PC-9 (cell line): ENCODE results near the gene KRT15. TPM values are rescaled to one million over a fixed set of nuclear protein-coding genes. Genes with fewer than 3 reads are reported as not detected.

Source experiments
- BruUV-seq: library from RNA; stranded (reverse); fragments of 400-500 nt; replicated peaks from 2 replicates; lab custom pipeline; 2021; lab: Mats Ljungman, UMichigan
- CTCF ChIA-PET: fragments of 300-600 bp; sonication (Branson Sonifier 250); formaldehyde crosslinking; loops from one replicate; lab custom pipeline; 2022; ENCODE audit warnings: antibody characterized with exemption; lab: Charles Lee
- POLR2A ChIA-PET: fragments of 300-600 bp; sonication (Branson Sonifier 250); formaldehyde crosslinking; loops from one replicate; lab custom pipeline; 2022; ENCODE audit warnings: antibody characterized with exemption; ENCODE audit not compliant: unreplicated experiment; lab: Charles Lee
- DNase-seq, 2 experiments: peaks; one replicate each; pipeline versions ENCODE4 v3.0.0 to v3.0.0-alpha.2; 2015 to 2022; ENCODE audit warnings: mixed read lengths in 1 of 2
- H2AFZ ChIP-seq: fragments of 200-600 bp; sonication (generic); 2 replicates; pipeline ENCODE4 v1.8.1; 2017; ENCODE audit warnings: antibody characterized with exemption
- H3F3A ChIP-seq: fragments of 200-600 bp; sonication (generic); 2 replicates; pipeline ENCODE4 v1.8.1; 2017; ENCODE audit warnings: antibody characterized with exemption, mild to moderate bottlenecking, low read depth; ENCODE audit not compliant: insufficient read depth
- H3K27ac ChIP-seq: fragments of 200-600 bp; sonication (generic); 2 replicates; pipeline ENCODE4 v1.6.1; 2016; ENCODE audit warnings: mixed run types
- H3K27me3 ChIP-seq: fragments of 200-600 bp; sonication (generic); 2 replicates; pipeline ENCODE4 v1.6.1; 2016; ENCODE audit warnings: low read depth, mixed run types; ENCODE audit not compliant: insufficient read depth
- H3K36me3 ChIP-seq: fragments of 200-600 bp; sonication (generic); 2 replicates; pipeline ENCODE4 v1.6.1; 2016; ENCODE audit warnings: low read depth, mixed run types
- H3K4me1 ChIP-seq: fragments of 200-600 bp; sonication (generic); replicated peaks from 2 replicates; pipeline ENCODE4 v1.6.1; 2016; ENCODE audit warnings: mixed run types; ENCODE audit not compliant: insufficient read depth
- H3K4me2 ChIP-seq: fragments of 200-600 bp; sonication (generic); 2 replicates; pipeline ENCODE4 v1.6.1; 2017; ENCODE audit warnings: mixed run types
- H3K4me3 ChIP-seq: fragments of 200-600 bp; sonication (generic); 2 replicates; pipeline ENCODE4 v1.6.1; 2016; ENCODE audit warnings: mixed run types
- H3K79me2 ChIP-seq: fragments of 200-600 bp; sonication (generic); 2 replicates; pipeline ENCODE4 v1.6.1; 2017; ENCODE audit warnings: low read depth, mixed run types
- H3K9me2 ChIP-seq: fragments of 200-600 bp; sonication (generic); 2 replicates; pipeline ENCODE4 v1.8.1; 2017; ENCODE audit warnings: mild to moderate bottlenecking; ENCODE audit not compliant: insufficient read depth
- H3K9me3 ChIP-seq: fragments of 200-600 bp; sonication (generic); 2 replicates; pipeline ENCODE4 v1.8.1; 2016; ENCODE audit warnings: low read depth; ENCODE audit not compliant: insufficient read depth
- H4K20me1 ChIP-seq: fragments of 200-600 bp; sonication (generic); 2 replicates; pipeline ENCODE4 v1.8.1; 2017; ENCODE audit not compliant: insufficient read depth
- CTCF ChIP-seq: fragments of 200-600 bp; sonication (generic); conservative IDR thresholded peaks from 2 replicates; pipeline ENCODE4 v1.6.1; 2017; ENCODE audit warnings: mixed run types, antibody characterized with exemption, mild to moderate bottlenecking, moderate library complexity
- EZH2 ChIP-seq: fragments of 200-600 bp; sonication (generic); IDR thresholded peaks from 2 replicates; pipeline ENCODE4 v1.8.0; 2017; ENCODE audit warnings: antibody characterized with exemption, low read depth
- intact Hi-C: fragments of 100-400 bp; cut with micrococcal nuclease; formaldehyde crosslinking; loops from one replicate; pipeline ENCODE4 v1.10.0; 2022; ENCODE audit not compliant: unreplicated experiment
- total RNA-seq: library from RNA; stranded (reverse); gene quantifications from 2 replicates; pipeline ENCODE4 v1.2.3, GENCODE V29; 2021

The KRT15 gene
- total RNA-seq, 1 experiment from 2014 or later = 41.9 TPM

- TF ChIP-seq EZH2 (no peak), CTCF (no peak)
- H3K36me3 ChIP-seq = no peaks in the 10 kb centered on the region
- no peaks in the 10 kb centered on the region for H3K79me2 ChIP-seq
- POLR2A ChIA-PET = interaction anchor here (0.5 to 0.6 kb wide), 2 partner anchors 35 to 720 kb away, joined by 3 to 7 read pairs; no protein-coding TSS in a partner anchor
- no peak overlapping the region for H2AFZ ChIP-seq
- DNase-seq = no peak
- H3F3A ChIP-seq = peaks cover 24% of the 10 kb centered on the region
- BruUV-seq = no TSS peak
- H3K9me2 ChIP-seq = no peaks in the 10 kb centered on the region
- no peak overlapping the region for H3K4me3 ChIP-seq
- no peaks in the 10 kb centered on the region for H3K27me3 ChIP-seq
- intact Hi-C loops = no loop called here
- peaks cover 39% of the 10 kb centered on the region for H3K4me1 ChIP-seq
- CTCF ChIA-PET = no interaction called here
- H3K4me2 ChIP-seq = no peak overlapping the region
- H3K27ac ChIP-seq = no peak overlapping the region
- H3K9me3 ChIP-seq = no peaks in the 10 kb centered on the region
- H4K20me1 ChIP-seq = no peaks in the 10 kb centered on the region
Observed at GRCh38 chr17:41556931-41557330, 38.2 kb upstream of the KRT15 start.

- TF ChIP-seq EZH2 (no peak), CTCF (no peak)
- no peak overlapping the region for H3K4me2 ChIP-seq
- POLR2A ChIA-PET = interaction anchor here (0.6 kb wide), 1 partner anchor 721 kb away, joined by 7 read pairs; no protein-coding TSS in a partner anchor
- CTCF ChIA-PET = no interaction called here
- H3K4me1 ChIP-seq = peaks cover 45% of the 10 kb centered on the region
- H3K27ac ChIP-seq = no peak overlapping the region
- H3K9me2 ChIP-seq = no peaks in the 10 kb centered on the region
- no peaks in the 10 kb centered on the region for H3K9me3 ChIP-seq
- no peak overlapping the region for H2AFZ ChIP-seq
- H3K27me3 ChIP-seq = no peaks in the 10 kb centered on the region
- BruUV-seq = no TSS peak
- H3F3A ChIP-seq = peaks cover 25% of the 10 kb centered on the region
- intact Hi-C loops = no loop called here
- no peaks in the 10 kb centered on the region for H3K79me2 ChIP-seq
- H4K20me1 ChIP-seq = no peaks in the 10 kb centered on the region
- no peak for DNase-seq
- H3K36me3 ChIP-seq = no peaks in the 10 kb centered on the region
- H3K4me3 ChIP-seq = no peak overlapping the region
Observed at GRCh38 chr17:41556306-41556705, 37.6 kb upstream of the KRT15 start.

- H3K4me3 ChIP-seq = no peak overlapping the region
- H3K36me3 ChIP-seq = no peaks in the 10 kb centered on the region
- H4K20me1 ChIP-seq = no peaks in the 10 kb centered on the region
- TF ChIP-seq CTCF (no peak), EZH2 (no peak)
- H3K4me1 ChIP-seq = peaks cover 54% of the 10 kb centered on the region
- intact Hi-C loops = no loop called here
- peak in 1 of 2 experiments; percentile 77 for DNase-seq
- BruUV-seq = no TSS peak
- POLR2A ChIA-PET = no interaction called here
- H3K27me3 ChIP-seq = no peaks in the 10 kb centered on the region
- no peaks in the 10 kb centered on the region for H3K9me3 ChIP-seq
- no peaks in the 10 kb centered on the region for H3K79me2 ChIP-seq
- no peaks in the 10 kb centered on the region for H3K9me2 ChIP-seq
- peak overlapping the region; percentile 24 for H3K4me2 ChIP-seq
- H3K27ac ChIP-seq = peak overlapping the region; percentile 40; the same call in 1 of the 2 replicates
- CTCF ChIA-PET = no interaction called here
- peaks cover 35% of the 10 kb centered on the region for H3F3A ChIP-seq
- H2AFZ ChIP-seq = no peak overlapping the region
Observed at GRCh38 chr17:41555105-41555887, 36.6 kb upstream of the KRT15 start.
